ENCODE measurements around the gene PRKCA. TPM values are rescaled to one million over a fixed set of nuclear protein-coding genes. Genes with fewer than 3 reads are reported as not detected.

Gene PRKCA
- total and polyA plus RNA-seq, 2 experiments from 2014 or later: 6.4 to 35.4 TPM

- no peaks in the 10 kb centered on the region for H3K9me3 Mint-ChIP-seq
- Histone ChIP-seq H3K4me3 (no peak overlapping the region), H3K79me2 (replicated peaks; ENCODE audit: insufficient read depth) (no peaks in the 10 kb centered on the region), H4K20me1 (replicated peaks; ENCODE audit: insufficient read depth) (no peaks in the 10 kb centered on the region), H3K4me2 (no peak overlapping the region), H3K36me3 (ENCODE audit: insufficient read depth) (no peaks in the 10 kb centered on the region), H3K4me1 (ENCODE audit: insufficient read depth) (peaks cover 5% of the 10 kb centered on the region; the same call in 1 of the 2 replicates), H3F3A (replicated peaks; ENCODE audit: low read depth) (no peaks in the 10 kb centered on the region), H3K9me2 (ENCODE audit: insufficient read depth) (no peaks in the 10 kb centered on the region), H2AFZ (no peak overlapping the region), H3K27me3 (ENCODE audit: insufficient read depth) (no peaks in the 10 kb centered on the region), H3K27ac (ENCODE audit: low read depth) (no peak overlapping the region)
- peaks cover 9% of the 10 kb centered on the region for H3K27me3 Mint-ChIP-seq (ENCODE audit: insufficient read depth, low read depth, poor library complexity)
- H3K27ac Mint-ChIP-seq: no peak overlapping the region
- H3K36me3 Mint-ChIP-seq (ENCODE audit: low read depth): no peaks in the 10 kb centered on the region; the same call in 2 of the 3 replicates
- ATAC-seq (no peak), DNase-seq (ENCODE audit: low spot score) (no peak)
- H3K4me3 Mint-ChIP-seq: no peak overlapping the region
- H3K4me1 Mint-ChIP-seq: peaks cover 9% of the 10 kb centered on the region
- TF ChIP-seq JUNB (IDR thresholded peaks at IDR 0.05; ENCODE audit: unreplicated experiment) (no peak), CREB1 (CRISPR knock-in tag; IDR thresholded peaks at IDR 0.05; ENCODE audit: low read depth) (no peak), ZNF462 (CRISPR knock-in tag; IDR thresholded peaks at IDR 0.05) (no peak), POLR2AphosphoS5 (IDR thresholded peaks at IDR 0.05; ENCODE audit: low read depth) (no peak), ZNF331 (CRISPR knock-in tag; IDR thresholded peaks at IDR 0.05; ENCODE audit: low read depth) (no peak)
- TF ChIP-seq, protein P1, sequence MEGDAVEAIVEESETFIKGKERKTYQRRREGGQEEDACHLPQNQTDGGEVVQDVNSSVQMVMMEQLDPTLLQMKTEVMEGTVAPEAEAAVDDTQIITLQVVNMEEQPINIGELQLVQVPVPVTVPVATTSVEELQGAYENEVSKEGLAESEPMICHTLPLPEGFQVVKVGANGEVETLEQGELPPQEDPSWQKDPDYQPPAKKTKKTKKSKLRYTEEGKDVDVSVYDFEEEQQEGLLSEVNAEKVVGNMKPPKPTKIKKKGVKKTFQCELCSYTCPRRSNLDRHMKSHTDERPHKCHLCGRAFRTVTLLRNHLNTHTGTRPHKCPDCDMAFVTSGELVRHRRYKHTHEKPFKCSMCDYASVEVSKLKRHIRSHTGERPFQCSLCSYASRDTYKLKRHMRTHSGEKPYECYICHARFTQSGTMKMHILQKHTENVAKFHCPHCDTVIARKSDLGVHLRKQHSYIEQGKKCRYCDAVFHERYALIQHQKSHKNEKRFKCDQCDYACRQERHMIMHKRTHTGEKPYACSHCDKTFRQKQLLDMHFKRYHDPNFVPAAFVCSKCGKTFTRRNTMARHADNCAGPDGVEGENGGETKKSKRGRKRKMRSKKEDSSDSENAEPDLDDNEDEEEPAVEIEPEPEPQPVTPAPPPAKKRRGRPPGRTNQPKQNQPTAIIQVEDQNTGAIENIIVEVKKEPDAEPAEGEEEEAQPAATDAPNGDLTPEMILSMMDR (conservative IDR thresholded peaks at IDR 0.05; ENCODE audit: low read depth in 2 of 2): no peak
- TF ChIP-seq, protein P2, sequence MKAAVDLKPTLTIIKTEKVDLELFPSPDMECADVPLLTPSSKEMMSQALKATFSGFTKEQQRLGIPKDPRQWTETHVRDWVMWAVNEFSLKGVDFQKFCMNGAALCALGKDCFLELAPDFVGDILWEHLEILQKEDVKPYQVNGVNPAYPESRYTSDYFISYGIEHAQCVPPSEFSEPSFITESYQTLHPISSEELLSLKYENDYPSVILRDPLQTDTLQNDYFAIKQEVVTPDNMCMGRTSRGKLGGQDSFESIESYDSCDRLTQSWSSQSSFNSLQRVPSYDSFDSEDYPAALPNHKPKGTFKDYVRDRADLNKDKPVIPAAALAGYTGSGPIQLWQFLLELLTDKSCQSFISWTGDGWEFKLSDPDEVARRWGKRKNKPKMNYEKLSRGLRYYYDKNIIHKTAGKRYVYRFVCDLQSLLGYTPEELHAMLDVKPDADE (IDR thresholded peaks at IDR 0.05): no peak
Measured at GRCh38 chr17:66748578-66748977, 446.2 kb downstream of the PRKCA start.
